ENCODE results near the gene HEXA. TPM values are rescaled to one million over a fixed set of nuclear protein-coding genes. Genes with fewer than 3 reads are reported as not detected.

Gene HEXA
- polyA plus RNA-seq, 1 donor (not counting 4 experiments of a cell fraction or from before 2014, with no cell fraction given), result 53.5 TPM

DNA sequence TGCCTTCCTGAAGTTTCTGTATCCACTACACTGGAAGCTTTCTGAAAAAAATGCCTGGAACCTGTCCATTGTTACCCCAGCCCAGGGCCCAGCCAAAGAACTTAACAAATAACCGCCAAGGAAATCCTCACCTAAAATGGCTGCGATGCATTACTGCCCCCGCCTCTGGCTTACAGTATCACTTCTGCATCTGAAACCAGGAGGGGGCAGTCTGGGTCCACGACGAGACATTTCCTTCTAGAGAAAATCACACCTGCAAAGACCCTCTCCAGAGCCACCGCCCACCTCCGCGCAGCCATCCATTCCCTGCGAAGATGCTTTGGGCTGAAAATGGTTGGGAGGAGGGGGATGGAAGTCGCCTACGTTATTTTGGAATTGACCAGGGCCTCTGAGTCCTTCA lies 33.4 kb downstream of the HEXA start:
- Histone ChIP-seq H3K4me3 (ENCODE audit: control insufficient read depth in 2 of 3, extremely low read depth in 1 of 3, insufficient read depth in 2 of 3, low read depth in 1 of 3, low read length in 3 of 3) (no peak overlapping the region), H3K4me2 (ENCODE audit: control insufficient read depth, extremely low read depth, insufficient read depth, low read depth, low read length) (no peak overlapping the region), H3K27ac (ENCODE audit: control insufficient read depth, insufficient read depth, low read length) (no peak overlapping the region), H3K27me3 (ENCODE audit: control insufficient read depth, extremely low read depth, insufficient read depth, low read length) (no peaks in the 10 kb centered on the region), H3K9ac (ENCODE audit: control insufficient read depth, extremely low read depth, insufficient read depth, low read length) (no peak overlapping the region), H3K36me3 (ENCODE audit: control insufficient read depth in 2 of 2, extremely low read depth in 1 of 2, insufficient read depth in 2 of 2, low read length in 2 of 2) (peaks cover 6 to 9% of the 10 kb centered on the region in 2 experiments), H2AFZ (ENCODE audit: control insufficient read depth, low read length) (no peak overlapping the region), H3K4me1 (ENCODE audit: control insufficient read depth, extremely low read depth, insufficient read depth, low read length) (no peaks in the 10 kb centered on the region), H3K9me3 (ENCODE audit: control insufficient read depth, low read depth, low read length) (no peaks in the 10 kb centered on the region), H3K79me2 (ENCODE audit: control insufficient read depth, insufficient read depth, low read length) (no peaks in the 10 kb centered on the region), H3K9me1 (ENCODE audit: control insufficient read depth, extremely low read depth, insufficient read depth, low read length) (no peaks in the 10 kb centered on the region), H4K20me1 (ENCODE audit: control insufficient read depth, extremely low read depth, insufficient read depth, low read length) (no peaks in the 10 kb centered on the region)
- FAIRE-seq (no peak), DNase-seq (ENCODE audit: low read depth, low spot score) (no peak)
- TF ChIP-seq, protein P1, sequence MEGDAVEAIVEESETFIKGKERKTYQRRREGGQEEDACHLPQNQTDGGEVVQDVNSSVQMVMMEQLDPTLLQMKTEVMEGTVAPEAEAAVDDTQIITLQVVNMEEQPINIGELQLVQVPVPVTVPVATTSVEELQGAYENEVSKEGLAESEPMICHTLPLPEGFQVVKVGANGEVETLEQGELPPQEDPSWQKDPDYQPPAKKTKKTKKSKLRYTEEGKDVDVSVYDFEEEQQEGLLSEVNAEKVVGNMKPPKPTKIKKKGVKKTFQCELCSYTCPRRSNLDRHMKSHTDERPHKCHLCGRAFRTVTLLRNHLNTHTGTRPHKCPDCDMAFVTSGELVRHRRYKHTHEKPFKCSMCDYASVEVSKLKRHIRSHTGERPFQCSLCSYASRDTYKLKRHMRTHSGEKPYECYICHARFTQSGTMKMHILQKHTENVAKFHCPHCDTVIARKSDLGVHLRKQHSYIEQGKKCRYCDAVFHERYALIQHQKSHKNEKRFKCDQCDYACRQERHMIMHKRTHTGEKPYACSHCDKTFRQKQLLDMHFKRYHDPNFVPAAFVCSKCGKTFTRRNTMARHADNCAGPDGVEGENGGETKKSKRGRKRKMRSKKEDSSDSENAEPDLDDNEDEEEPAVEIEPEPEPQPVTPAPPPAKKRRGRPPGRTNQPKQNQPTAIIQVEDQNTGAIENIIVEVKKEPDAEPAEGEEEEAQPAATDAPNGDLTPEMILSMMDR (optimal IDR thresholded peaks at IDR 0.05 in 1 of 3, IDR thresholded peaks at IDR 0.05 in 1 of 3, conservative IDR thresholded peaks at IDR 0.05 in 1 of 3; ENCODE audit: extremely low read depth in 1 of 3, insufficient read depth in 2 of 3, low read length in 3 of 3), result peak; percentile 42 to 61 (median 53)
- TF ChIP-seq EZH2 (IDR thresholded peaks at IDR 0.05; ENCODE audit: low read length), result no peak
- dilution Hi-C loops (cut with MboI; ENCODE audit: extremely low pct_ligation_motif_present, low sequenced_read_pairs), result no loop called here

GRCh38 chr15:72341361-72341760 lies 34.5 kb downstream of the HEXA start:
- Histone ChIP-seq H3K9me1 (ENCODE audit: control insufficient read depth, extremely low read depth, insufficient read depth, low read length) (no peaks in the 10 kb centered on the region), H3K4me1 (ENCODE audit: control insufficient read depth, extremely low read depth, insufficient read depth, low read length) (no peaks in the 10 kb centered on the region), H3K36me3 (ENCODE audit: control insufficient read depth in 2 of 2, extremely low read depth in 1 of 2, insufficient read depth in 2 of 2, low read length in 2 of 2) (peaks cover 5 to 7% of the 10 kb centered on the region in 2 experiments), H2AFZ (ENCODE audit: control insufficient read depth, low read length) (no peak overlapping the region), H3K27ac (ENCODE audit: control insufficient read depth, insufficient read depth, low read length) (no peak overlapping the region), H4K20me1 (ENCODE audit: control insufficient read depth, extremely low read depth, insufficient read depth, low read length) (no peaks in the 10 kb centered on the region), H3K9me3 (ENCODE audit: control insufficient read depth, low read depth, low read length) (no peaks in the 10 kb centered on the region), H3K9ac (ENCODE audit: control insufficient read depth, extremely low read depth, insufficient read depth, low read length) (no peak overlapping the region), H3K4me3 (ENCODE audit: control insufficient read depth in 2 of 3, extremely low read depth in 1 of 3, insufficient read depth in 2 of 3, low read depth in 1 of 3, low read length in 3 of 3) (no peak overlapping the region), H3K79me2 (ENCODE audit: control insufficient read depth, insufficient read depth, low read length) (no peaks in the 10 kb centered on the region), H3K27me3 (ENCODE audit: control insufficient read depth, extremely low read depth, insufficient read depth, low read length) (no peaks in the 10 kb centered on the region), H3K4me2 (ENCODE audit: control insufficient read depth, extremely low read depth, insufficient read depth, low read depth, low read length) (no peak overlapping the region)
- TF ChIP-seq, protein P1 (optimal IDR thresholded peaks at IDR 0.05 in 1 of 3, IDR thresholded peaks at IDR 0.05 in 1 of 3, conservative IDR thresholded peaks at IDR 0.05 in 1 of 3; ENCODE audit: extremely low read depth in 1 of 3, insufficient read depth in 2 of 3, low read length in 3 of 3), result no peak
- TF ChIP-seq EZH2 (IDR thresholded peaks at IDR 0.05; ENCODE audit: low read length), result no peak
- DNase-seq (ENCODE audit: low read depth, low spot score), result no peak
- dilution Hi-C loops (cut with MboI; ENCODE audit: extremely low pct_ligation_motif_present, low sequenced_read_pairs), result no loop called here
- no peak for FAIRE-seq

Data from keratinocyte (primary cell).